ENCODE results near the gene VSIR.

Gene VSIR

GRCh38 chr10:71742301-71743088, 30.8 kb downstream of the VSIR start:
- in situ Hi-C loops (cut with HindIII; ENCODE audit: low pct_unique_long_range_greater_than_20kb, low sequenced_read_pairs): no loop called here
- DNase-seq (ENCODE audit: low read depth in 1 of 2, low spot score in 1 of 2): peak in 1 of 2 experiments; percentile 11
- TF ChIP-seq JUND (IDR thresholded peaks at IDR 0.05; ENCODE audit: low read depth): no peak

GRCh38 chr10:71741671-71742070, 31.6 kb downstream of the VSIR start:
- DNase-seq (ENCODE audit: low read depth in 1 of 2, low spot score in 1 of 2): no peak
- in situ Hi-C loops (cut with HindIII; ENCODE audit: low pct_unique_long_range_greater_than_20kb, low sequenced_read_pairs): no loop called here
- no peak for TF ChIP-seq JUND (IDR thresholded peaks at IDR 0.05; ENCODE audit: low read depth)

- TF ChIP-seq JUND (IDR thresholded peaks at IDR 0.05; ENCODE audit: low read depth): no peak
- in situ Hi-C loops (cut with HindIII; ENCODE audit: low pct_unique_long_range_greater_than_20kb, low sequenced_read_pairs): no loop called here
- no peak for DNase-seq (ENCODE audit: low read depth in 1 of 2, low spot score in 1 of 2)
These were observed 32.3 kb downstream of the VSIR start for GRCh38 chr10:71741029-71741428.

- in situ Hi-C loops (cut with HindIII; ENCODE audit: low pct_unique_long_range_greater_than_20kb, low sequenced_read_pairs): no loop called here
- no peak for TF ChIP-seq JUND (IDR thresholded peaks at IDR 0.05; ENCODE audit: low read depth)
- no peak for DNase-seq (ENCODE audit: low read depth in 1 of 2, low spot score in 1 of 2)
These were observed 33.2 kb downstream of the VSIR start for GRCh38 chr10:71740069-71740653.

- no peak for DNase-seq (ENCODE audit: low read depth in 1 of 2, low spot score in 1 of 2)
- in situ Hi-C loops (cut with HindIII; ENCODE audit: low pct_unique_long_range_greater_than_20kb, low sequenced_read_pairs): no loop called here
- no peak for TF ChIP-seq JUND (IDR thresholded peaks at IDR 0.05; ENCODE audit: low read depth)
These were observed 33.9 kb downstream of the VSIR start for GRCh38 chr10:71739358-71739900.

- no peak for TF ChIP-seq JUND (IDR thresholded peaks at IDR 0.05; ENCODE audit: low read depth)
- DNase-seq (ENCODE audit: low read depth in 1 of 2, low spot score in 1 of 2): no peak
- in situ Hi-C loops (cut with HindIII; ENCODE audit: low pct_unique_long_range_greater_than_20kb, low sequenced_read_pairs): no loop called here
These were observed 35.5 kb downstream of the VSIR start for GRCh38 chr10:71737834-71738197.

- in situ Hi-C loops (cut with HindIII; ENCODE audit: low pct_unique_long_range_greater_than_20kb, low sequenced_read_pairs): no loop called here
- TF ChIP-seq JUND (IDR thresholded peaks at IDR 0.05; ENCODE audit: low read depth): no peak
- peak; percentile 44 to 58 for DNase-seq (ENCODE audit: low read depth in 1 of 2, low spot score in 1 of 2)
These were observed 36.1 kb downstream of the VSIR start for GRCh38 chr10:71737001-71737833.

- no peak for TF ChIP-seq JUND (IDR thresholded peaks at IDR 0.05; ENCODE audit: low read depth)
- no peak for DNase-seq (ENCODE audit: low read depth in 1 of 2, low spot score in 1 of 2)
- in situ Hi-C loops (cut with HindIII; ENCODE audit: low pct_unique_long_range_greater_than_20kb, low sequenced_read_pairs): no loop called here
These were observed 36.8 kb downstream of the VSIR start for GRCh38 chr10:71736570-71736952.

- peak in 1 of 2 experiments; percentile 48 for DNase-seq (ENCODE audit: low read depth in 1 of 2, low spot score in 1 of 2)
- TF ChIP-seq JUND (IDR thresholded peaks at IDR 0.05; ENCODE audit: low read depth): no peak
- in situ Hi-C loops (cut with HindIII; ENCODE audit: low pct_unique_long_range_greater_than_20kb, low sequenced_read_pairs): no loop called here
These were observed 37.4 kb downstream of the VSIR start for GRCh38 chr10:71735709-71736569.

- in situ Hi-C loops (cut with HindIII; ENCODE audit: low pct_unique_long_range_greater_than_20kb, low sequenced_read_pairs): no loop called here
- DNase-seq (ENCODE audit: low read depth in 1 of 2, low spot score in 1 of 2): no peak
- TF ChIP-seq JUND (IDR thresholded peaks at IDR 0.05; ENCODE audit: low read depth): no peak
These were observed 38.5 kb downstream of the VSIR start for GRCh38 chr10:71734797-71735196.

GRCh38 chr10:71731791-71732190, 41.5 kb downstream of the VSIR start:
- DNase-seq (ENCODE audit: low read depth in 1 of 2, low spot score in 1 of 2): no peak
- no peak for TF ChIP-seq JUND (IDR thresholded peaks at IDR 0.05; ENCODE audit: low read depth)
- in situ Hi-C loops (cut with HindIII; ENCODE audit: low pct_unique_long_range_greater_than_20kb, low sequenced_read_pairs): no loop called here

GRCh38 chr10:71729161-71729636, 44.1 kb downstream of the VSIR start:
- no peak for TF ChIP-seq JUND (IDR thresholded peaks at IDR 0.05; ENCODE audit: low read depth)
- in situ Hi-C loops (cut with HindIII; ENCODE audit: low pct_unique_long_range_greater_than_20kb, low sequenced_read_pairs): no loop called here
- DNase-seq (ENCODE audit: low read depth in 1 of 2, low spot score in 1 of 2): peak in 1 of 2 experiments; percentile 40

All from T47D (cell line).